ENCODE results near the gene GFRA4. TPM values are rescaled to one million over a fixed set of nuclear protein-coding genes. Genes with fewer than 3 reads are reported as not detected.

The GFRA4 gene
- total and polyA plus RNA-seq, 2 donors (not counting 3 experiments of a cell fraction or from before 2014, with no cell fraction given) = not detected

DNA sequence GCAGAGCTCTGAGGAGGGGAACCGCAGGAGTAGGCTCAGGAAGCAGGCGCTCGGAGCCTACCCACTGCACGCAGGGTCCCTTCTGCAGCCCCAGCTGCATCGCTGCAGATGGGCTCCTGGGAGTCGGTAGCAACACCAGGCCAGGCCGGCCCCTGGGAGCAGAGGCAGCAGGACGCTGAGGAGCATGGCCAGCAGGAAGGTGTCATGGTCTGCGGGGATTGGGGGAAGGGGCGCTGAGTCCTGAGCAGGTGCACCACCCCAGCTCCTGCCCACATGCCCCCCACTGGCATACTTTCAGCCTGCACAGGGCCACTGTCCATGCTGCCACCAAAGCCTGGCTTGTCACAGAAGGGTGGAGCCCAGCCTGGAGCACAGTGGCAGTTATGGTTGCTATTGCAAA is 7.7 kb upstream of the GFRA4 start:
- Histone ChIP-seq H3K4me3 (replicated peaks in 1 of 3; ENCODE audit: insufficient read depth in 1 of 3, low read depth in 1 of 3, low read length in 3 of 3) (no peak overlapping the region), H3K9ac (replicated peaks; ENCODE audit: extremely low read depth, insufficient read depth, low read length) (no peak overlapping the region), H2AFZ (ENCODE audit: low read depth, low read length) (no peak overlapping the region), H3K27ac (ENCODE audit: insufficient read depth, low read depth, low read length) (no peak overlapping the region), H3K36me3 (ENCODE audit: control insufficient read depth in 2 of 2, extremely low read depth in 1 of 2, insufficient read depth in 2 of 2, low read length in 2 of 2) (no peaks in the 10 kb centered on the region), H3K9me1 (replicated peaks; ENCODE audit: control insufficient read depth, extremely low read depth, insufficient read depth, low read length) (no peaks in the 10 kb centered on the region), H3K4me2 (ENCODE audit: insufficient read depth, low read length) (no peak overlapping the region), H4K20me1 (replicated peaks; ENCODE audit: control insufficient read depth, extremely low read depth, insufficient read depth, low read length) (no peaks in the 10 kb centered on the region), H3K27me3 (ENCODE audit: control insufficient read depth in 2 of 2, insufficient read depth in 2 of 2, low read length in 2 of 2) (peaks cover 29 to 36% of the 10 kb centered on the region in 2 experiments), H3K4me1 (ENCODE audit: control insufficient read depth, extremely low read depth, insufficient read depth, low read length) (no peaks in the 10 kb centered on the region), H3K9me3 (replicated peaks; ENCODE audit: control insufficient read depth, insufficient read depth, low read length) (no peaks in the 10 kb centered on the region), H3K79me2 (ENCODE audit: control insufficient read depth, insufficient read depth, low read length) (no peaks in the 10 kb centered on the region)
- dilution Hi-C loops (cut with MboI; ENCODE audit: extremely low pct_ligation_motif_present, low sequenced_read_pairs) (no loop called here), intact Hi-C loops (cut with micrococcal nuclease) (no loop called here)
- no peak for FAIRE-seq
- no peak for TF ChIP-seq CTCF (IDR thresholded peaks at IDR 0.05; ENCODE audit: extremely low read depth in 1 of 2, insufficient read depth in 1 of 2, low read depth in 1 of 2, low read length in 2 of 2)
- TF ChIP-seq EZH2 (IDR thresholded peaks at IDR 0.05; ENCODE audit: borderline replicate concordance, low read depth, low read length, severe bottlenecking) = no peak
- TF ChIP-seq JUN (IDR thresholded peaks at IDR 0.05; ENCODE audit: borderline replicate concordance, insufficient read depth, insufficient read length, low read depth) = no peak
- TF ChIP-seq POLR2AphosphoS5 (IDR thresholded peaks at IDR 0.05; ENCODE audit: insufficient read depth, low read depth, low read length) = no peak
- TF ChIP-seq POLR2A (IDR thresholded peaks at IDR 0.05; ENCODE audit: low read depth, low read length) = no peak
- CTCF ChIA-PET = interaction anchor here (1.2 to 2.4 kb wide), 3 partner anchors 26 to 107 kb away, joined by 3 to 13 read pairs (median 5); no protein-coding TSS in a partner anchor
- BruUV-seq (replicated peaks) = no TSS peak
- POLR2A ChIA-PET = no interaction called here
- DNase-seq (ENCODE audit: low read depth, low spot score) = no peak

DNA sequence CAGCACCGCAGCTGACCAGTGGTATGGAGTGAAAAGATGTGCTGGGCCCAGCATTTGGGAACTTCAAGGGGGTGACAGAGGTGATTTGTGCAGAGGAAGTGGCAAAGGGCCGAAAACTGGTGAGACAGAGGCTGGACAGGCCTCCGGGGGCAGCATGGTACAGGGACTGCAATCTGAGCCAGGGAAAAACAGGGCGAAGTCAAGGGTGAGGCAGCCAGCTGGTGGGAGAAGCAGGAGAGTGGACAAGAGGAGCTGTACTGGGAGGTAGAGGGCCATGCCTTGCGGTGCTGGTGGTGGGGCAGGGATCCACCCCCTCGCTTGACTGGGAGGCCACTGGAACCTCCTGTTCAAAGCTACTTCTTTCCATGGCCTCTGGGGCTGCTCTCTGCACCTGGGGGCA is 7.3 kb upstream of the GFRA4 start:
- dilution Hi-C loops (cut with MboI; ENCODE audit: extremely low pct_ligation_motif_present, low sequenced_read_pairs) = no loop called here
- POLR2A ChIA-PET = no interaction called here

More for the DNA sequence above, 7.3 kb upstream of the GFRA4 start:
- no peaks in the 10 kb centered on the region for H3K36me3 ChIP-seq (ENCODE audit: control insufficient read depth in 2 of 2, extremely low read depth in 1 of 2, insufficient read depth in 2 of 2, low read length in 2 of 2)
- peaks cover 25 to 34% of the 10 kb centered on the region in 2 experiments for H3K27me3 ChIP-seq (ENCODE audit: control insufficient read depth in 2 of 2, insufficient read depth in 2 of 2, low read length in 2 of 2)
- no TSS peak for BruUV-seq (replicated peaks)
- intact Hi-C loops (cut with micrococcal nuclease) = no loop called here
- H3K79me2 ChIP-seq (ENCODE audit: control insufficient read depth, insufficient read depth, low read length) = no peaks in the 10 kb centered on the region
- no peaks in the 10 kb centered on the region for H3K9me1 ChIP-seq (replicated peaks; ENCODE audit: control insufficient read depth, extremely low read depth, insufficient read depth, low read length)
- no peaks in the 10 kb centered on the region for H3K9me3 ChIP-seq (replicated peaks; ENCODE audit: control insufficient read depth, insufficient read depth, low read length)
- H3K9ac ChIP-seq (replicated peaks; ENCODE audit: extremely low read depth, insufficient read depth, low read length) = no peak overlapping the region
- H3K4me2 ChIP-seq (ENCODE audit: insufficient read depth, low read length) = no peak overlapping the region
- H3K4me3 ChIP-seq (replicated peaks in 1 of 3; ENCODE audit: insufficient read depth in 1 of 3, low read depth in 1 of 3, low read length in 3 of 3) = no peak overlapping the region
- H3K4me1 ChIP-seq (ENCODE audit: control insufficient read depth, extremely low read depth, insufficient read depth, low read length) = no peaks in the 10 kb centered on the region
- CTCF ChIA-PET = interaction anchor here (1.2 to 2.4 kb wide), 3 partner anchors 26 to 107 kb away, joined by 3 to 13 read pairs (median 5); no protein-coding TSS in a partner anchor
- H4K20me1 ChIP-seq (replicated peaks; ENCODE audit: control insufficient read depth, extremely low read depth, insufficient read depth, low read length) = no peaks in the 10 kb centered on the region
- no peak overlapping the region for H3K27ac ChIP-seq (ENCODE audit: insufficient read depth, low read depth, low read length)
- TF ChIP-seq POLR2A (IDR thresholded peaks at IDR 0.05; ENCODE audit: low read depth, low read length) (no peak), MYC (IDR thresholded peaks at IDR 0.05; ENCODE audit: low read depth, low read length) (no peak), POLR2AphosphoS5 (IDR thresholded peaks at IDR 0.05; ENCODE audit: insufficient read depth, low read depth, low read length) (no peak), EZH2 (IDR thresholded peaks at IDR 0.05; ENCODE audit: borderline replicate concordance, low read depth, low read length, severe bottlenecking) (no peak), CTCF (IDR thresholded peaks at IDR 0.05; ENCODE audit: extremely low read depth in 1 of 2, insufficient read depth in 1 of 2, low read depth in 1 of 2, low read length in 2 of 2) (no peak), FOS (IDR thresholded peaks at IDR 0.05; ENCODE audit: borderline replicate concordance, insufficient read depth, low read length) (no peak), GATA2 (IDR thresholded peaks at IDR 0.05; ENCODE audit: insufficient read depth, insufficient read length, low read depth, low read length) (no peak), JUN (IDR thresholded peaks at IDR 0.05; ENCODE audit: borderline replicate concordance, insufficient read depth, insufficient read length, low read depth) (no peak)
- TF ChIP-seq, protein P1, sequence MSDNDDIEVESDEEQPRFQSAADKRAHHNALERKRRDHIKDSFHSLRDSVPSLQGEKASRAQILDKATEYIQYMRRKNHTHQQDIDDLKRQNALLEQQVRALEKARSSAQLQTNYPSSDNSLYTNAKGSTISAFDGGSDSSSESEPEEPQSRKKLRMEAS (IDR thresholded peaks at IDR 0.05; ENCODE audit: insufficient read depth, insufficient read length) = no peak
- DNase-seq (ENCODE audit: low read depth, low spot score) = no peak
- no peak for FAIRE-seq
- no peak overlapping the region for H2AFZ ChIP-seq (ENCODE audit: low read depth, low read length)

All from endothelial cell of umbilical vein (primary cell).